ENCODE measurements around the gene FILIP1L.

- TF ChIP-seq, protein P1, sequence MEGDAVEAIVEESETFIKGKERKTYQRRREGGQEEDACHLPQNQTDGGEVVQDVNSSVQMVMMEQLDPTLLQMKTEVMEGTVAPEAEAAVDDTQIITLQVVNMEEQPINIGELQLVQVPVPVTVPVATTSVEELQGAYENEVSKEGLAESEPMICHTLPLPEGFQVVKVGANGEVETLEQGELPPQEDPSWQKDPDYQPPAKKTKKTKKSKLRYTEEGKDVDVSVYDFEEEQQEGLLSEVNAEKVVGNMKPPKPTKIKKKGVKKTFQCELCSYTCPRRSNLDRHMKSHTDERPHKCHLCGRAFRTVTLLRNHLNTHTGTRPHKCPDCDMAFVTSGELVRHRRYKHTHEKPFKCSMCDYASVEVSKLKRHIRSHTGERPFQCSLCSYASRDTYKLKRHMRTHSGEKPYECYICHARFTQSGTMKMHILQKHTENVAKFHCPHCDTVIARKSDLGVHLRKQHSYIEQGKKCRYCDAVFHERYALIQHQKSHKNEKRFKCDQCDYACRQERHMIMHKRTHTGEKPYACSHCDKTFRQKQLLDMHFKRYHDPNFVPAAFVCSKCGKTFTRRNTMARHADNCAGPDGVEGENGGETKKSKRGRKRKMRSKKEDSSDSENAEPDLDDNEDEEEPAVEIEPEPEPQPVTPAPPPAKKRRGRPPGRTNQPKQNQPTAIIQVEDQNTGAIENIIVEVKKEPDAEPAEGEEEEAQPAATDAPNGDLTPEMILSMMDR (IDR thresholded peaks at IDR 0.05) = no peak
- no peak for TF ChIP-seq POLR2A (IDR thresholded peaks at IDR 0.05)
Measured at GRCh38 chr3:100029052-100029451, 85.2 kb downstream of the FILIP1L start.

All from adrenal gland (tissue), 5 donors.